NCI-H510A (cell line): ENCODE measurements around the gene PLPP7.
"Not testable (repeated sequence)": the region's sequence is repeated elsewhere in the genome, so short reads cannot be mapped to it uniquely, and the experiment has no call there.

Experiments
- DNase-seq: peaks from one replicate; lab custom pipeline; 2025; lab: John Stamatoyannopoulos, UW

Gene PLPP7

DNA sequence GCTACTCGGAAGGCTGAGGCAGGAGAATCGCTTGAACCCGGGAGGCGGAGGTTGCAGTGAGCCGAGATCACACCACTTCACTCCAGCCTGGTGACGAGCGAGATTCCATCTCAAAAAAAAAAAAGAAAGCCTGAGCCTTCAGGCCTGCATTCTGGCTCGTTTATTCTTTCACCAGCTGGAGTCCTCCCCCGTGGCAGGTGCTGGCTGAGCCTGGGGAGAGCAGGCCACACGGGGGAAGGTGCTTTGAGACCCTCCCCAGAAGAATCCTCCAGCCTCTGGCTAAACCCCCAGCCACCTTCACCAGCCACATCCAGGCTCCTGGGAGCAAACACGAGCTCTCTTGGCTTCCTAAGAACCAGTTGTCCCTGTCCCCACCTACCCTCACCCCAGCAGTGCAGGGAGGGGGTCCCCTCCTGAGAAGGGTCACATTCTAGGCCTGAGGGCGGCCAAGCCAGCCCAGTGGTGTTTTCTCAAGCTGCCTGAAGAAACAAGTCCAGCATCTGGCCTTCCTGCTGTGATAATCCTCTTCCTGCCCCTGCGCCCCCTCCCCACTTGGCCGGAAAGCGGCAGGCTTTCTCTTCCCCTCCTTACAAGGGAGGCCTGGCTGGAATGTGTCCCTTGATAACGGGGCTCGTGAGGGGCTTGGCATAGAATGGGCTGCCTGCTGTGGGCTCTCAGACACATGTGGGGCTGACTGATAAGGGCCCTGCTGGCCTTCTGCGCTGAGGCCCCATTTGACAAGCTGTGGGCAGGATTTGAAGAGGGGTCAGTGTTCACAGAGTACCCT is 41.5 kb downstream of the PLPP7 start:
- DNase-seq = no peak

DNA sequence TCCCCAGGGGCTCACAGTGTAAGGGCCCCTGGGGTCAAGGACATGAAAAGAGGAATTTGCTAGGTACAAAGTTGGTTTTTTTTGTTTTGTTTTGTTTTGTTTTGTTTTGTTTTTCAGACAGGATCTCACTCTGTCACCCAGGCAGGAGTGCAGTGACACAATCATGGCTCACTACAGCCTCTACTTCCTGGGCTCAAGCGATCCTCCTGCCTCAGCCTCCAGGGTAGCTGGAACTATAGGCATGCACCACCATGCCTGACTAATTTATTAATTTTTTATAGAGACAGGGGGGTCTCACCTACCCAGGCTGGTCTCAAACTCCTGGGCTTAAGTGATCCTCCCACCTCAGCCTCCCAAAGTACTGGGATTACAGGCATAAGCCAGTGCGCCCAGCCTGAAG is 42.5 kb downstream of the PLPP7 start:
- not testable (repeated sequence) for DNase-seq

DNA sequence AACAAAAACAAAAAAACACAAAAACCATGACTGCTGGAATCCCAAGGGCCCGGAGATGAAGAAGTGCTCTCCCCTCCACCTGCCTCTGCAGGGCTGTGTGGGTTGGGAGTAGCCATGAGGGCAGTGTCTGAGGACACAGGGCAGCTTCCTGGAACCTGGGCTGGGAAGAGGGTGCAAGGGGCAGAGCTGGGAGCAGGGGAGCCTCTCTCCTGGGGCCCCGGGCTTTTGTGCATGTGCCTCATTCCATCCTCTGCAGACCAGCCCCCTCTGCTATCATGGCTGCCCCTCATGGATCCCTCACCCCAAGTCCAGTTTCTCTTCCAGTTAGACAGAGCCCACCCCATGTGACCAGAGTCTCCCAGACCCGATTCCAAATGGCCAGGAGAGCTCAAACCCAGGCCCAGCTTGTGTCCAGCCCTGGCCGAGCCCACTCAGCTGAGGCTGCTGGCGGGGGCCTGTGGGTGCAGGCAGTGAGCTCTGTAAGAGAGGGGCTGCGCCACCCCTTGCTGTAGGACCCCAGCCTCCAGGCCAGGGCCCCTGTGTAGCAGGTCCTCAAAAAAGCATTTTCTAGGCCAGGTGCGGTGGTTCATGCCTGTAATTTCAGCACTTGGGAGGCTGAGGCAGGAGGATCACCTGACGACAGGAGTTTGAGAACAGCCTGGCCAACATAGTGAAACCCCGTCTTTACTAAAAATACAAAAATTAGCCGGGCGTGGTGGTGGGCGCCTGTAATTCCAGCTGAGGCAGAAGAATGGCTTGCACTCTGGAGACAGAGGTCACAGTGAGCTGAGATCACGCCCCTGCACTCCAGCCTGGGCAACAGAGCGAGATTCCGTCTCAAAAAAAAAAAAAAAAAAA is 44.5 kb downstream of the PLPP7 start:
- DNase-seq = no peak

DNA sequence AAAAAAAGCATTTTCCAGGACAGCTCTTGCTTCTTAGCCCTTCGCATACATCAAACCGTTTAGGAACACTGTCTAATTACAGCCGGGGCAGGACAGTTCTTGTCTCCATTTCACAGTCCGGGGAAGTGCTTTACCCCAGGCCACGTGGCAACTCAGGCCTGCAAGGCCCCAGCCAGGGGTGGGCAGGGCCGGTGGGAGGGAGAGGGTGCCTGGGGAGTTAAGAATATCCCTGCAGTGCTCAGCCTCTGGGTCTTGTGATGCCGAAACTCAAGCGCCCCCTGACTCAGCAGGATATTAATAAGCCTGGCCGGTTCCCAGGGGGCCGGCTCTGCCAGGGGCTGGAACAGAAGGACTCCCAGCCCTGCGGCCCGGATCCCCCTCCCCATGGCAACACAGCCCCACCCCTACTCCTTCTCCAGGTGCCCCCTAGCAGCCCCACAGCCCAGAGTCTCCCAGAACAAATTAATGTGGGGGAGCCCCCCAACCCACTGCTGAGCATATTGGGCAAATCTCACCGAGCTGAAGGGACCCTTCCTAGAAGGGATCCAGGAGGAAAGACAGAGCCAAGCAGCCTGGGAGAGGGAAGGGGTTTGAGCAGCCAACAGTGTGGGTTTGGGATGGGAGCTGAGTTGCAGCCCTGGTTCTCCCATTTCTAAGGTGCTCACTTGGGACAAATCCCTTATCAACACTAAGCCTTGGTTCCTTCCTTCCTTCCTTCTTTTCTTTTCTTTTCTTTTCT is 45.3 kb downstream of the PLPP7 start:
- no peak for DNase-seq

DNA sequence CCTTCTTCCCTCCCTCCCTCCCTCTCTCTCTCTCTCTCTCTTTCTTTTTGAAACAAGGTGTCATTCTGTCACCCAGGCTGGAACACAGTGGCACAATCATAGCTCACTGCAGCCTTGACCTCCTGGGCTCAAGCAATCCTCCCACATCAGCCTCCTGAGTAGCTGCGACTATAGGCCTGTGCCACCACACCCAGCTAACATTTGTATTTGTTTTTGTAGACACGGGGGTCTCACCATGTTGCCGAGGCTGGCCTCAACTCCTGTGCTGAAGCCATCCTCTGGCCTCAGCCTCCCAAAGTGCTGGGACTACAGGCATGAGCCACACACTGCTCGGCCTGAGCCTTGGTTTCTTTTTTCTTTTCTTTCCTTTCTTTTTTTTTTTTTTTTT is 45.8 kb downstream of the PLPP7 start:
- no peak for DNase-seq

DNA sequence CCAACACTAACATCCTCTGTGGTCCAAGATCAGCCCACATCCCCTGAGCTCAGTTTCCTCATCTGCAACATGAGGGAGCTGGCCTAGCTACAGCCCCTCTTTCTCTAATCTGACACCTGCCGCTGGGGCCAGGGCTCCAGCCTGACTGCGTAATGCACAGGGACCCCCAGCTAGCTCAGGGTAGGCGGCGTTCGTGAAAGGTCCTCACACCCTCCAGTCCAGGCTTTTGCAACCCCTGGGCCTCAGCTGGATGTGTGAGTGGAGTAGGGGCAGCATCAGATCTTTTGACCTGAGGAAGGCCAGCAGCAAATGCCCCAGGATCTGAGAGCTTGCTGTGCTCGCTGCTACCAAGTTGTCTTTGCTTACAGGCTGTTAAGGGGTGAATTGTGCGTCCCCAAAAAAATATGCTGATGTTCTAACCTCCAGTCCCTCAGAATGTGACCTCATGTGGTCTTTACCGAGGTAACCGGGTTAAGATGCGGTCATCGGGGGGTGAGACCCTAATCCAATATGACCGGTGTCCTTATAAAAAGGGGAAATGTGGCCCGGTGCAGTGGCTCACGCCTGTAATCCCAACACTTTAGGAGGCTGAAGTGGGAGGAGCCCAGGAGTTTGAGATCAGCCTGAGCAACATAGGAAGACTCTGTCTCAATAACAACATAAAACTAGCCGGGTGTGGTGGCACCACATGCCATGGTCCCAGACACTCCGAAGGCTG is 47.8 kb downstream of the PLPP7 start:
- no peak for DNase-seq

DNA sequence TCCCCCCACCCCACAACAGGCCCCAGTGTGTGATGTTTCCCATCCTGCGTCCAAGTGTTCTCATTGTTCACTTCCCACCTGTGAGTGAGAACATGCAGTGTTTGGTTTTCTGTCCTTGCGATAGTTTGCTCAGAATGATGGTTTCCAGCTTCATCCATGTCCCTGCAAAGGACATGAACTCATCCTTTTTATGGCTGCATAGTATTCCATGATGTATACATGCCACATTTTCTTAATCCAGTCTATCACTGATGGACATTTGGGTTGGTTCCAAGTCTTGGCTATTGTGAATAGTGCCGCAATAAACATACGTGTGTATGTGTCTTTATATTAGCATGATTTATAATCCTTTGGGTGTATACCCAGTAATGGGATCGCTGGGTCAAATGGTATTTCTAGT is 49.7 kb downstream of the PLPP7 start:
- not testable (repeated sequence) for DNase-seq

DNA sequence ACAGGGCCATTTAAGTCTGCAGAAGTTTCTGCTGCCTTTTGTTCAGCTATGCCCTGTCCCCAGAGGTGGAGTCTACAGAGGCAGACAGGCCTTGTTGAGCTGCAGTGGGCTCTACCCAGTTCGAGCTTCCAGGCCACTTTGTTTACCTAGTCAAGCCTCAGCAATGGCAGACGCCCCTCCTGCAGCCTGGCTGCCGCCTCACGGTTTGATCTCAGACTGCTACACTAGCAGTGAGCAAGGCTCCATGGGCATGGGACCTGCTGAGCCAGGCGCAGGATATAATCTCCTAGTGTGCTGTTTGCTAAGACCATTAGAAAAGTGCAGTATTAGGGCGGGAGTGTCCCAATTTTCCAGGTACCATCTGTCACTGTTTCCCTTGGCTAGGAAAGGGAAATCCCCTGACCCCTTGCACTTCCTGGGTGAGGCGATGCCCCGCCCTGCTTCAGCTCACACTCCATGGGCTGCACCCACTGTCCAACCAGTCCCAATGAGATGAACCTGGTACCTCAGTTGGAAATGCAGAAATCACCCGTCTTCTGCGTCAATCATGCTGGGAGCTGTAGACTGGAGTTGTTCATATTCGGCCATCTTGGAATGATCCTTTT is 55.5 kb downstream of the PLPP7 start:
- not testable (repeated sequence) for DNase-seq

DNA sequence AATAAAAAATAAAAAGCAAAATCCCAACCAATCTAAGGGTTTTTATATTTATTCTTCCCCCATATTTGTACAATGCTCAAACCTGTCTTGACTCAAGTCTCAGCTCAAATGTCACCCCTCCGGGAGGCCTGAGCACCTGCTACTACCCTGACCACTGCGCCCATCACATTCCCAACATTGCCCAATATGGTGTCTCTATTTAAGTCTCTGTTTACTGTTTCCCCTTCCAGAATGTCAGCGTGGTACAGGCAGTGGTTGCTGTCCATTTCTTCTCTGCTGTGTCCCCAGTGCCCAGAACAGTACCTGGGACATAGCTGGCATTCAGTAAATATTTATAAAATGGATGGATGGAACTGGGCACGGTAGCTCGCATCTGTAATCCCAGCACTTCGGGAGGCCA is 57.0 kb downstream of the PLPP7 start:
- no peak for DNase-seq

DNA sequence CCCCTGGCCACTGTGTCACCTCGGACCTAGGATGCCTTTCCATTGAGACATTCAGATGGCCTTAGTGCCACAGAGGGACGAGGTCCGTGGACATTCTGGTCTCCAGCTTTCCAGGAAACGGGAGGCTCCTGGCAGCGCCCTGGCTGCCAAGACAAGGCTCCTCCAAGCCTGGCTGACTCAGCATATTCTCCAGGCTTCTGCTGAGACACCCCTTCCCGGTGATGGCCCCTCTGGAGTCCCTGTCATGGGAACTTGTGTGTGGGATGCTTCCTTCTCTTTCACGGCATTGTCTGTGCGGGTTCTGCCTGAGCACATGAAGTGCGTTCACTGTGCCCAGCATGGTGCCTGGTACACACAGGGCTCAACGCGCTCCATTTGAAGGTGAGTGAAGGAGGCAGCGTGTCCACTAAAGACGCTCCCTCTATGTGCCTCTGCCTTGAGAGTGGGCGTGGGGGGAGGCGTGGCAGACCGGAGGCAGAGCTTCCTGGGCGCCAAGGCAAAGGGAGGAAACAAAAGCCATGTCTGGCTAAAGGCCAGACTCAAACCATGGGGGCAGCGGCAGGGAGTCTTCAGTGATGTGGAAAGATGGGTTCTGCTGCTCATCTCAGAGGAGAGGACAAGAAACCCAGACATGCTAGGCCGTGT is 58.0 kb downstream of the PLPP7 start:
- DNase-seq = no peak

DNA sequence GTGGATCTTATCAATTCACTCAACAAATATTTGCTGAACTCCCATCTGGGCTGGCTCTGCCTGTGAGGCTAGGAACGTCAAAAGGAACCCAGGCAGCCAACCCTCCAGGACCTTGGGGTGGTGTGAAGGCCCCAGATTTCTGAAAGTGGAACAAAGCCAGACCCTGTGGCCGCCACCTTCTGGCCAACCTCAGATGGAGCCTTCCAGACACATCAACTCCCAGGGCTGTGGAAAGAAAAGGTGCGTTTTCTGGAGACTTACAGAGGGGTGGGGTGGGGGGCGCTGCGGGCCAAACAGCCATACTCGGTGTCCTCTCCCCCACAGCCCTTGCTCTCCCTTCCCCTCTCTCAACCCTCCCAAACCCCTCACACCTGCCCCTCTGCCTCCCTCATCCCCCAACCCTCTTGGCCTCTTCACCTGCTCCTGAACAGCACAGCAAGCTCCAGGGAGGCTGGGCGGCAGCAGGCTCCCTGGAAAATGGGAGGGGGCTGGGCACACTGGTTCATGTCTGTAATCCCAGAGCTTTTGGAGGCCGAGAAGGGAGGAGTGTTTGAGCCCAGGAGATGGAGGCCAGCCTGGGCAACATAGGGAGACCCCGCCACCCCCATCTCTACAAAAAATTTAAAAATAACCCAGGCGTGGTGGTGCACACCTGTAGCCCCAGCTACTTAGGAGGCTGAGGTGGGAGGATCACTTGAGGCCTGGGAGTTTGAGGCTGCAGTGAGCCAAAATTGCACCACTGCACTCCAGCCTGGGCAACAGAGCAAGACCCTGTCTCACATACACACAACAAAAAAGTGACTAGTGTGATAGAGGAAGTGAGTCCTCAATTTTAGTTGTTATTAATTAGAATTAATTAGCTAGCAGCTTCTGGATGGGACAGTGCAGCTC is 59.4 kb downstream of the PLPP7 start:
- DNase-seq = no peak

DNA sequence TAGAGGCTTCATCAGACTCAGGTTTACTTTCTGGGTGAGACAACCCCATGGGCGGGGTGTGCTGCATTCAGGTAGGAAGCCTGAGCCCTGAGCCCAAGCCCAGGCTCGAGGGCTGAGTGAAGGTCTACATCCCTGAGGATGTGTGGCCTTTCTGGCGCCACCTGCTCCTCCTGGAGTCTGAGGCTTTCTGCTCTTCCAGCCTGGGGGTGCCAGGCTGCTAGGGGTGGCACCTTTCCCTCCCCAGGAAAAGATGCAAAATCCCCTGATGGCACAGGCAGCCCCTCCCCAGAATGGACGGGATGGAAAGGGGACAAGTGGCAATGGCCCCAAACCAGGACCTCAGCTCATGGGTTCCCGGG is 60.0 kb downstream of the PLPP7 start:
- DNase-seq = no peak

DNA sequence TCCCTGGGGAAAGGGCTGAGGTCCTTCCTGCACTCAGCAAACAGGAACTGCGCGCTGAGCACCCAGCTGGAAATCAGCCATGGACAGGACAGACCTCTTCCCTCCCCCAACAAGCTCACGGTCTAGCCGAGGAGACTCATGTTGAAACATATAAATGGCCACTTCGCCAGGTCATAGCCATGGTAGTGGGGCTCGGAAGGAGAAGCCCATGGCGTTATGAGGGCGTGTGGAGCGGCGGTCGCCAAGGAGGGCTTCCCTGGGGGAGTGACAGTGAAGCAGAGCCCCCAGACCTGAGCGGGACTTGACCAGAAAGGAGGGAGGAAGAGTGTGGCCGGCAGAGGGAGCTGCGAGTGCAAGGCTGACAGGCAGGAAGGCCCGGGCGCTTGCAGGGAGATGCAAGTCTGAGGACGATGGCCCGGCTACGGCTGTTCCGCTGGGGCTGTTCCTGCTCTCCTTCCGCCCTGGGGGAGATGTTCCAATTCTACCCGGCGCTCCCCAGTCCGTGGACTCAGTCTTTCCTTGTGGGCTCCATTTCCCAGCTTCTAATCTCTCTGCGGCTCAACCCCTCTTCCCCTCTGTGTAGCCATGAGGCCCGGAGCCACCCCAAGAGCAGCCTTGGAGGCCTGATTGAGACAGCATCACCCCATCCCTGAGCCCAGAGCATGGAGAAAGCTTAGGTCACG is 60.5 kb downstream of the PLPP7 start:
- peak; percentile 87 for DNase-seq

DNA sequence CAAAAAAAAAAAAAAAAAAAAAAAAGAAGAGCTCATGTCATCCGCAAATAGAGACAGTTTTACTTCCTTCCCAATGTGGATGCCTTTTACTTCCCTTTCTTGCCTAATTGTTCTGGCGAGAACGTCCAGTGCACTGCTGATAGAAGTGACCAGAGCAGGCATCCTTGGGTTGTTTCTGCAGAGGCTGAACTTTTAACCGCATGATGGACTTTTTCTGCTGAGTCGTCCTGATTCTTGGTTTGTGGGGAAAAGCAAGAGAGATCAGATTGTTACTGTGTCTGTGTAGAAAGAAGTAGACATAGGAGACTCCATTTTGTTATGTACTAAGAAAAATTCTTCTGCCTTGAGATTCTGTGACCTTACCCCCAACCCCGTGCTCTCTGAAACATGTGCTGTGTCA is 67.0 kb downstream of the PLPP7 start:
- DNase-seq = not testable (repeated sequence)

DNA sequence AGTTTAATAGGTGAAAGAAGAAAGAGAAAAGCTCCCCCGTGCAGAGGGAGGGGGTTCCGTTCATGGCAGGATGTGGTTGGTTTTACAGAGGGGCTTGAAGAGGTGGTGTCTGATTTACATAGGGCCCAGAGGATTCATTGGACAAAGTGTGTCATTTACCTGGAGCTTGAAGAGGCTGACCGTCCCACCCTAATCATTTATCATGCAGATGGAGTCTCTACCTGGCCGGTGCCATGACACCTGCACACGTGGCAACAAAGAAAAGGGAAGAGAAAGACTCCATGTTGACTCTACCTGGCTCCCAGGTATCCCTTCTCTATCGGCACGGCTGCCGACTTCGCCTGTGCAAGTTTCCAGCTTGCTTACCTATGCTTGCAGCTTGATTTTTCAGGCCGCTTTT is 69.0 kb downstream of the PLPP7 start:
- no peak for DNase-seq
